Endothelial cell of umbilical vein (primary cell): ENCODE results near the gene CCDC9B. TPM values are rescaled to one million over a fixed set of nuclear protein-coding genes. Genes with fewer than 3 reads are reported as not detected.

Experiments used
- BruUV-seq: library from RNA; stranded (reverse); fragments of 400-500 nt; replicated peaks from 2 replicates; lab custom pipeline; 2021; lab: Mats Ljungman, UMichigan
- CTCF ChIA-PET: fragments of 300-600, 350-600 bp; sonication (Branson Sonifier 250); formaldehyde crosslinking; loops from one replicate; lab custom pipeline; 2021; ENCODE audit warnings: antibody characterized with exemption, inconsistent platforms; lab: Charles Lee
- POLR2A ChIA-PET: fragments of 300-600, 350-600 bp; sonication (Branson Sonifier 250); formaldehyde crosslinking; loops from one replicate; lab custom pipeline; 2021; ENCODE audit warnings: antibody characterized with exemption, inconsistent platforms; lab: Charles Lee
- DNase-seq: peaks from one replicate; pipeline ENCODE4 v3.0.0-alpha.2; 2011; ENCODE audit warnings: low read depth, low spot score
- FAIRE-seq: peaks from 2 replicates; lab custom pipeline; 2011; peaks lifted over from hg19 to GRCh38; lab: Jason Lieb, UNC
- H2AFZ ChIP-seq: 2 replicates; pipeline ENCODE4 v1.6.0; 2012; ENCODE audit warnings: low read depth, low read length, control low read depth, inconsistent platforms
- H3K27ac ChIP-seq: 2 replicates; pipeline ENCODE4 v1.5.1; 2011; ENCODE audit warnings: low read depth, mild to moderate bottlenecking, control low read depth, low read length, moderate library complexity; ENCODE audit not compliant: insufficient read depth
- H3K27me3 ChIP-seq, 2 experiments: 2 replicates each; pipeline versions ENCODE4 v1.6.0 to v1.6.1; 2011; ENCODE audit warnings: low read length in 2 of 2, mixed read lengths in 1 of 2; ENCODE audit not compliant: control insufficient read depth in 2 of 2, insufficient read depth in 2 of 2
- H3K36me3 ChIP-seq, 2 experiments: 2 replicates in 1 of 2; 3 replicates in 1 of 2; pipeline ENCODE4 v1.5.1; 2011; ENCODE audit warnings: low read length in 2 of 2, mild to moderate bottlenecking in 1 of 2, moderate library complexity in 1 of 2; ENCODE audit not compliant: control insufficient read depth in 2 of 2, insufficient read depth in 2 of 2; ENCODE audit errors: extremely low read depth in 1 of 2
- H3K4me1 ChIP-seq: 3 replicates; pipeline ENCODE4 v1.5.1; 2011; ENCODE audit warnings: mild to moderate bottlenecking, low read length; ENCODE audit not compliant: control insufficient read depth, insufficient read depth; ENCODE audit errors: extremely low read depth
- H3K4me2 ChIP-seq: 2 replicates; pipeline ENCODE4 v1.6.1; 2011; ENCODE audit warnings: low read length, control low read depth, mixed read lengths; ENCODE audit not compliant: insufficient read depth
- H3K4me3 ChIP-seq, 3 experiments: fragments of 200-600 bp in 1 of 3; sonication (generic), shearing (Covaris generic) in 1 of 3; replicated peaks in 1 of 3; 2 replicates each; pipeline ENCODE4 v1.5.1; 2011 to 2016; ENCODE audit warnings: control low read depth in 3 of 3, low read length in 3 of 3, mild to moderate bottlenecking in 2 of 3, inconsistent platforms in 1 of 3, low read depth in 1 of 3, moderate library complexity in 1 of 3; ENCODE audit not compliant: insufficient read depth in 1 of 3
- H3K79me2 ChIP-seq: 2 replicates; pipeline ENCODE4 v1.6.0; 2012; ENCODE audit warnings: low read length, inconsistent platforms; ENCODE audit not compliant: control insufficient read depth, insufficient read depth
- H3K9ac ChIP-seq: replicated peaks from 2 replicates; pipeline ENCODE3; 2011; ENCODE audit warnings: low read length, control low read depth; ENCODE audit not compliant: insufficient read depth; ENCODE audit errors: extremely low read depth
- H3K9me1 ChIP-seq: replicated peaks from 3 replicates; pipeline ENCODE4 v1.6.0; 2011; ENCODE audit warnings: mild to moderate bottlenecking, low read length; ENCODE audit not compliant: control insufficient read depth, insufficient read depth; ENCODE audit errors: extremely low read depth
- H3K9me3 ChIP-seq: replicated peaks from 2 replicates; pipeline ENCODE4 v1.5.1; 2012; ENCODE audit warnings: low read length, inconsistent platforms; ENCODE audit not compliant: control insufficient read depth, insufficient read depth
- H4K20me1 ChIP-seq: replicated peaks from 2 replicates; pipeline ENCODE3; 2011; ENCODE audit warnings: mild to moderate bottlenecking, low read length; ENCODE audit not compliant: control insufficient read depth, insufficient read depth; ENCODE audit errors: extremely low read depth
- CTCF ChIP-seq, 2 donors: IDR thresholded peaks; 1 replicate in 1 of 2; 2 replicates in 1 of 2; pipeline ENCODE4 v1.5.1; 2011; ENCODE audit warnings: low read length in 2 of 2, mild to moderate bottlenecking in 2 of 2, moderate library complexity in 2 of 2, control low read depth in 1 of 2, inconsistent platforms in 1 of 2, low read depth in 1 of 2; ENCODE audit not compliant: insufficient read depth in 1 of 2; ENCODE audit errors: extremely low read depth in 1 of 2
- EZH2 ChIP-seq: IDR thresholded peaks from 2 replicates; pipeline ENCODE4 v1.6.1; 2012; ENCODE audit warnings: borderline replicate concordance, low read depth, mild to moderate bottlenecking, moderate library complexity, low read length, inconsistent platforms; ENCODE audit not compliant: severe bottlenecking
- FOS ChIP-seq: IDR thresholded peaks from 2 replicates; pipeline ENCODE4 v1.6.1; 2011; ENCODE audit warnings: mild to moderate bottlenecking, low read length, moderate library complexity, borderline replicate concordance; ENCODE audit not compliant: insufficient read depth
- GATA2 ChIP-seq: IDR thresholded peaks from 2 replicates; pipeline ENCODE4 v1.7.0; 2011; ENCODE audit warnings: low read depth, mild to moderate bottlenecking, moderate library complexity, mixed read lengths, low read length; ENCODE audit not compliant: insufficient read length, insufficient read depth
- JUN ChIP-seq: IDR thresholded peaks from 2 replicates; pipeline ENCODE4 v1.6.1; 2011; ENCODE audit warnings: borderline replicate concordance, low read depth; ENCODE audit not compliant: insufficient read length, insufficient read depth
- MYC ChIP-seq: IDR thresholded peaks from one replicate; pipeline ENCODE4 v1.6.1; 2011; ENCODE audit warnings: mild to moderate bottlenecking, low read depth, low read length
- POLR2A ChIP-seq: IDR thresholded peaks from 2 replicates; pipeline ENCODE4 v1.6.1; 2012; ENCODE audit warnings: low read depth, mild to moderate bottlenecking, control low read depth, low read length
- POLR2AphosphoS5 ChIP-seq: IDR thresholded peaks from 2 replicates; pipeline ENCODE4 v1.6.1; 2012; ENCODE audit warnings: low read depth, mild to moderate bottlenecking, control low read depth, low read length, moderate library complexity; ENCODE audit not compliant: insufficient read depth
- dilution Hi-C: fragments of 300-500 bp; cut with MboI; formaldehyde crosslinking; loops from one replicate; pipeline ENCODE4 v1.15.0; 2019; ENCODE audit warnings: low sequenced_read_pairs; ENCODE audit not compliant: extremely low pct_ligation_motif_present
- intact Hi-C: fragments of 100-400 bp; cut with micrococcal nuclease; formaldehyde crosslinking; loops from one replicate; pipeline ENCODE4 v1.10.0; 2022
- polyA plus RNA-seq, 4 experiments: library from polyadenylated mRNA; depleted of rRNA in 3 of 4; stranded (reverse) in 3 of 4; unstranded in 1 of 4; fragments of >200 nt; gene quantifications; 2 replicates each; pipeline versions ENCODE4 v1.2.1 to v1.2.3, GENCODE V29; 2011 to 2012; ENCODE audit warnings: missing spikeins in 1 of 4
- total RNA-seq: library from RNA; stranded (reverse); gene quantifications from 2 replicates; pipeline ENCODE4 v1.2.3, GENCODE V29; 2021
- TF ChIP-seq, protein P1 (sequence below): IDR thresholded peaks from 2 replicates; pipeline ENCODE4 v1.6.1; 2011; ENCODE audit not compliant: insufficient read depth, insufficient read length

CCDC9B gene
- total and polyA plus RNA-seq, 2 donors (not counting 3 experiments of a cell fraction or from before 2014, with no cell fraction given) = 7.6 to 46.0 TPM

- dilution Hi-C loops (no loop called here), intact Hi-C loops (no loop called here)
- BruUV-seq = no TSS peak
- Histone ChIP-seq H3K36me3 (no peaks in the 10 kb centered on the region), H3K9me1 (no peaks in the 10 kb centered on the region), H4K20me1 (no peaks in the 10 kb centered on the region), H2AFZ (no peak overlapping the region), H3K9me3 (no peaks in the 10 kb centered on the region), H3K4me3 (no peak overlapping the region), H3K4me1 (peaks cover 8% of the 10 kb centered on the region), H3K27me3 (peaks cover 18 to 22% of the 10 kb centered on the region in 2 experiments), H3K4me2 (no peak overlapping the region), H3K79me2 (no peaks in the 10 kb centered on the region), H3K9ac (no peak overlapping the region), H3K27ac (no peak overlapping the region)
- no peak for DNase-seq
- TF ChIP-seq FOS = no peak
- TF ChIP-seq CTCF (IDR thresholded peaks at IDR 0.05; ENCODE audit: extremely low read depth in 1 of 2, insufficient read depth in 1 of 2, low read depth in 1 of 2, low read length in 2 of 2) = no peak
- TF ChIP-seq JUN = no peak
- no peak for TF ChIP-seq MYC
- TF ChIP-seq POLR2AphosphoS5 = no peak
- no peak for TF ChIP-seq GATA2
- TF ChIP-seq EZH2 = no peak
- TF ChIP-seq, protein P1, sequence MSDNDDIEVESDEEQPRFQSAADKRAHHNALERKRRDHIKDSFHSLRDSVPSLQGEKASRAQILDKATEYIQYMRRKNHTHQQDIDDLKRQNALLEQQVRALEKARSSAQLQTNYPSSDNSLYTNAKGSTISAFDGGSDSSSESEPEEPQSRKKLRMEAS = no peak
- TF ChIP-seq POLR2A = no peak
- ChIA-PET POLR2A (no interaction called here), CTCF (interaction anchor here (1.2 to 7.5 kb wide), 3 partner anchors 8 to 24 kb away, joined by 6 to 77 read pairs (median 8); no protein-coding TSS in a partner anchor)
- no peak for FAIRE-seq
Measured at GRCh38 chr15:40287505-40287904, 53.2 kb downstream of the CCDC9B start.
